Fibroblast of the aortic adventitia (primary cell): ENCODE data around the gene BMP5. TPM values are rescaled to one million over a fixed set of nuclear protein-coding genes. Genes with fewer than 3 reads are reported as not detected.
A peak's percentile ranks its signal among the peaks of the same experiment; 100 is the strongest.

ENCODE experiments used
- DNase-seq: peaks from one replicate; pipeline ENCODE4 v3.0.0-alpha.2; 2010; ENCODE audit warnings: low read depth
- H3K4me3 ChIP-seq: 2 replicates; pipeline ENCODE4 v1.5.1; 2011; ENCODE audit warnings: low read depth, mild to moderate bottlenecking, control low read depth, low read length, moderate library complexity
- CTCF ChIP-seq: IDR thresholded peaks from 2 replicates; pipeline ENCODE4 v1.5.1; 2011; ENCODE audit warnings: mild to moderate bottlenecking, low read length, control low read depth, inconsistent platforms; ENCODE audit not compliant: insufficient read depth
- total RNA-seq: library from RNA; depleted of rRNA; stranded (reverse); fragments of >200 nt; gene quantifications from 2 replicates; pipeline ENCODE4 v1.2.3, GENCODE V29; 2012; ENCODE audit warnings: low replicate concordance

The BMP5 gene
- total RNA-seq, 1 donor: not detected

GRCh38 chr6:55895972-55896730, 20.8 kb upstream of the BMP5 start:
- no peak overlapping the region for H3K4me3 ChIP-seq
- TF ChIP-seq CTCF: no peak
- no peak for DNase-seq

GRCh38 chr6:55892749-55893357, 17.5 kb upstream of the BMP5 start:
- no peak for DNase-seq
- no peak overlapping the region for H3K4me3 ChIP-seq
- no peak for TF ChIP-seq CTCF

- no peak for TF ChIP-seq CTCF
- no peak for DNase-seq
- H3K4me3 ChIP-seq: no peak overlapping the region
Observed at GRCh38 chr6:55888917-55889316, 13.5 kb upstream of the BMP5 start.

GRCh38 chr6:55886185-55886836, 10.9 kb upstream of the BMP5 start:
- DNase-seq: peak; percentile 47

GRCh38 chr6:55882718-55883569, 7.6 kb upstream of the BMP5 start:
- no peak for TF ChIP-seq CTCF
- no peak overlapping the region for H3K4me3 ChIP-seq
- peak; percentile 94 for DNase-seq

More at GRCh38 chr6:55886185-55886836, 10.9 kb upstream of the BMP5 start:
- no peak overlapping the region for H3K4me3 ChIP-seq
- peak; percentile 38 for TF ChIP-seq CTCF

- H3K4me3 ChIP-seq: no peak overlapping the region
- TF ChIP-seq CTCF: no peak
- peak; percentile 7 for DNase-seq
Observed at GRCh38 chr6:55877283-55877682, 1.9 kb upstream of the BMP5 start.
